ENCODE measurements around the gene GEMIN5.

The GEMIN5 gene

DNA sequence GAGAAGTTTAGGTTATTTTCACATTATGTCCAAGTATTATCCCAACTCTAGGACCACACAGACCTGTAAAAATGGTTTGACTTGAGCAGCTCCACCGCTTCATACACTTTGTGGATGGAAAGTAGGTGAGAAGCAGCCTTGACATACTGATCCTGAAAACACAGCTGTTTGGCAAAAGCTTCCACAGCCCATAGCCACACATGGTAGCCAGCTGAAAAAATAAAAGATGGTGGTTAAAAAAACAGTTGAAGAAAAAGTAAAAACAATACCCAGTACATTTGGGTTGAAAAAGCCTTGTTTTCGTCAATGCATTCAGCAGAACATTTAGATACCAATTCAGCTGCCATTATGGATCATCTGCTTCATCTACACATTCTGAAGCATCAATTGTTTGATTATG is 36.7 kb downstream of the GEMIN5 start:
- no peak overlapping the region for H3K4me3 ChIP-seq (ENCODE audit: control insufficient read depth, low read depth, low read length)
- no peak for DNase-seq (ENCODE audit: low read depth)
- TF ChIP-seq, protein P1, sequence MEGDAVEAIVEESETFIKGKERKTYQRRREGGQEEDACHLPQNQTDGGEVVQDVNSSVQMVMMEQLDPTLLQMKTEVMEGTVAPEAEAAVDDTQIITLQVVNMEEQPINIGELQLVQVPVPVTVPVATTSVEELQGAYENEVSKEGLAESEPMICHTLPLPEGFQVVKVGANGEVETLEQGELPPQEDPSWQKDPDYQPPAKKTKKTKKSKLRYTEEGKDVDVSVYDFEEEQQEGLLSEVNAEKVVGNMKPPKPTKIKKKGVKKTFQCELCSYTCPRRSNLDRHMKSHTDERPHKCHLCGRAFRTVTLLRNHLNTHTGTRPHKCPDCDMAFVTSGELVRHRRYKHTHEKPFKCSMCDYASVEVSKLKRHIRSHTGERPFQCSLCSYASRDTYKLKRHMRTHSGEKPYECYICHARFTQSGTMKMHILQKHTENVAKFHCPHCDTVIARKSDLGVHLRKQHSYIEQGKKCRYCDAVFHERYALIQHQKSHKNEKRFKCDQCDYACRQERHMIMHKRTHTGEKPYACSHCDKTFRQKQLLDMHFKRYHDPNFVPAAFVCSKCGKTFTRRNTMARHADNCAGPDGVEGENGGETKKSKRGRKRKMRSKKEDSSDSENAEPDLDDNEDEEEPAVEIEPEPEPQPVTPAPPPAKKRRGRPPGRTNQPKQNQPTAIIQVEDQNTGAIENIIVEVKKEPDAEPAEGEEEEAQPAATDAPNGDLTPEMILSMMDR (IDR thresholded peaks at IDR 0.05; ENCODE audit: control insufficient read depth, insufficient read depth, low read depth, low read length, missing control alignments) = no peak

DNA sequence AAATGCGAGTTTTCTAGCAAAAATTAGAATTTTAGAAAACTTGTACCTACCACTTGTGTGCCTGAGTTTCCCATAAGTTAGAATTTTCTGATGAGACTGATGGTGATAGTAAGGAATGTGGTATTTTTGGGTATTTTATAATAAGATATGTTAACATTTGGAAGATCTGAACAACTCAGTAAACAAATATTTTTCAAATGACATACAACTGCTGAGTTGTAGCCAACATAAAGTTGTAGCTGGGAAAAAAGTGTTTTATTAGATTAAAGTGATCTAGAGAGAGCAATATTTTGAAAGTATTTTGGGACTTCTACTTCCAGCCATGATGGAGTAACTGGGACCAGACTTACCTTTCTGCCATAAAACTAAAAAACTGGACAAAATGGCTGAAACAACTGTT is 37.9 kb downstream of the GEMIN5 start:
- TF ChIP-seq, protein P1 (IDR thresholded peaks at IDR 0.05; ENCODE audit: control insufficient read depth, insufficient read depth, low read depth, low read length, missing control alignments) = no peak
- no peak overlapping the region for H3K4me3 ChIP-seq (ENCODE audit: control insufficient read depth, low read depth, low read length)
- no peak for DNase-seq (ENCODE audit: low read depth)

DNA sequence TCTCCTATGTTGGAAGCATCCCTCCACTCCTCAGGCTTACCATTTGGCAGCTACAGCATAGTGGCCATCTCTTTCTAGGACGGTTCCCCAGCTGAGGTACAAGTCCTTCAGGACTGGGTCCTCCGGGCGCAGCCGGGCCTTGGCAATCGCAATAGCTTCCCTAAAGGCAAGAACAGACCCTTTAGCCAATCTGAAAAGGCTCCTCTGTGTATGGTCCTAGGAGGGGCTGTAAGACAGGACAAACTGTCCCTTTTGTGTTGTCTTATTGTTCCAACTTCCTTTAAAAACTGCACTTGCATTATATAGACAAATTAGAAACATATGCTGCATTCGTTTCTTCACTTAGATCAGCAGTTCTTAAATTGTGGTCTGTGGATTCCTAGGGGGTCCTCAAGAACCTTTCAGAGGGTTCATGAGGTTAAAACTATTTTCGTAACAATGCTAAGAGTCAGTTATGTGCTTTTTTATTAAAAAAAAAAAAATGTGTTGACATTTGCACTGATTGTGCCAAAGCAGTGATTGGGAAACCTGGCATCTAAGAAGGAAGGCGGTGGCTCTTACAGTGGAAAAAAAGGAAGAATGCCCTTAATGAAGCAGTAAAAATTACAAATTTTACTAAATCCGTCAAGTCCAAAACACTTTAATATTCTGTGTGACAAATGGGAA is 38.7 kb downstream of the GEMIN5 start:
- no peak overlapping the region for H3K4me3 ChIP-seq (ENCODE audit: control insufficient read depth, low read depth, low read length)
- TF ChIP-seq, protein P1 (IDR thresholded peaks at IDR 0.05; ENCODE audit: control insufficient read depth, insufficient read depth, low read depth, low read length, missing control alignments) = no peak
- no peak for DNase-seq (ENCODE audit: low read depth)

DNA sequence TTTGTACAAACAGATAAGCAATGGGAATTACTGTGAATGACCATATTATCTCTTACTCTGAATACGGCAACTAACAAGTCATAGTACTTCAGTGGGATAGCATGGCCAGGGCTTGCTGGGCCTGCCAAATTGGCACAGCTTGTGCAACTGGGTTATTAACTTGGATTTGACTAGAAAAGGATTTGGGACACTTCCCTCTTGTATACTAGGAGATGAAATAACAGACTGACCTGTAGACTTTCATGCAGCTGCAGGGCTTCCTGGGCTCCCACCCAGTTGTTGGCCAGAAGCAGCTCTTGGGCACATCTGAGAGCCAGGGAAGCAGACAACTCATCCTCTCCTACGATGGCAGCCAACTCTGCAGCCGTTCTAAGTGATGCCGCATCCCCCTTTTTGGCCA is 39.8 kb downstream of the GEMIN5 start:
- no peak for DNase-seq (ENCODE audit: low read depth)
- H3K4me3 ChIP-seq (ENCODE audit: control insufficient read depth, low read depth, low read length) = no peak overlapping the region
- TF ChIP-seq, protein P1 (IDR thresholded peaks at IDR 0.05; ENCODE audit: control insufficient read depth, insufficient read depth, low read depth, low read length, missing control alignments) = no peak

DNA sequence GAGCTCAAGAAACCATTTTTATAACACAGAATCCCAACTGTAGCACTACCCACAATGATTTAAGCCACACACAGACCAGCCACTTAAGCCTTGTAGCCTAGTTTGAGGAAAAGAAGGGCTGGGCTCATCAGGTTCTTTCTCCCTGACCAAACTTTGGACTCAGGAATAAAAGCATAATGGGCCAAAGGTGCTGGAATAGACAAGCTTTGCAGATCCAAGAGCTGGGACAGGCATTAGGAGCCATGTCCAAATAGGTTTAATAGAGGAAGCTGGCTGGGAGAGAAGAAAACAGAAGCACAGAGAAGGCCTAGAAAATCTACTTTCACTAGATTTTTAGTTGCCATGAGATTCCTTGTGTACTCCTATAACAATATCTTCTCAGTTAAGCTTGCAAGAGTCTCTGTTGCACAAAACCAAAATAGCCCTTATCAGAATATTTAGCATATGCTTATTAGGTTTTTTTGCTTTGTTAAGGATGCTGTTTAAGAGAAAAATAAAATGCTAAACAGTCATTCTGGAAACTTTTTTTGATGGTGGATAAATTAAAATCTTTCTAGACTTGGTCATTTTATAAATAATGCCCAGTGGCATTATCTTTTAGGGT is 41.3 kb downstream of the GEMIN5 start:
- TF ChIP-seq, protein P1 (IDR thresholded peaks at IDR 0.05; ENCODE audit: control insufficient read depth, insufficient read depth, low read depth, low read length, missing control alignments) = no peak
- DNase-seq (ENCODE audit: low read depth) = no peak
- no peak overlapping the region for H3K4me3 ChIP-seq (ENCODE audit: control insufficient read depth, low read depth, low read length)

DNA sequence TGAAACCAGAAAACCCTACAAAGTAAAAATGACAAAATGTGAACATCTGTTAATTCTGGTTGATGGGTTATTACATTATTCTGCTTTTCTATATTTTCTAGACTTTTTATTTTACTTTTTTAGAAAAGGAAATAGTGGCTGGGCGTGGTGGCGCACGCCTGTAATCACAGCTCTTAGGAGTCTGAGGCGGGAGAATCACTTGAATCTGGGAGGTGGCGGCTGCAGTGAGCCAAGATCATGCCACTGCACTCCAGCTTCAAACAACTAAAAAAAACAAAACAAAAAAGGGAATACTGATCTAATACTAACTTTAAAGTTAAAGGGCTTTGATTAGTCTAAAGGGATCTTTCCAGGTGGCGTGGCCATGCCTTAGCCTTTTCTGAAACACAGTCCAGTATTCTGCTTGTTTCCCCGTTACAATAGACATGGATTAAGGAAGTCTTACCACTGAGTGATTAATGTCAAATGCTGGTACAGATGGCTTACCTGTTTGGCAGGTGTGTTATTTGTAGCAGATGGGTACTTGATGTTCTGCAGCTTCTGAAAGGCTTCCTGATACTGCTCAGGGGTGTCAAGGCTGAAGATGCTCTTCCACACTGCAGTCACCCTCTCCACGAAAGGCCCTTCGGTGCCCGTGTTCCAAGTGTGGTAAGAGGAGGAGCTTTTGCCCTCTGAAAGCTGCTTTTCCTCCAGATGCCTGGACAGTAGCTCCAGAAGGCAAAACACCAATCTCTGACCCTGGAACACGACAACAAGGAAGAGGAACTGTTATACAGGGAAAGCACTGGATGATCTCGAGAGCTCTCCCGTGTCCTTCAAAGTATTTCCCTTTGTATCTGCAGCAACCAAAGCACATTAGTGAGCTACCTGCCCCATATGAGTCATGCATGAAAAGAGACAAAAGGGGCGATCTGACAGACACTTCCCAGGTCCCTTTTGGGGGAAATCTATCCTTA is 42.1 kb downstream of the GEMIN5 start:
- no peak overlapping the region for H3K4me3 ChIP-seq (ENCODE audit: control insufficient read depth, low read depth, low read length)
- TF ChIP-seq, protein P1 (IDR thresholded peaks at IDR 0.05; ENCODE audit: control insufficient read depth, insufficient read depth, low read depth, low read length, missing control alignments) = no peak
- DNase-seq (ENCODE audit: low read depth) = no peak
